Body of pancreas (tissue), 4 donors: Measurements from ENCODE around the gene FBN2.

Experiments used
- POLR2A ChIP-seq, 3 donors: fragments of 450-650 bp; IDR thresholded peaks; one replicate each; pipeline ENCODE4 v1.6.1; 2016; ENCODE audit warnings: antibody characterized with exemption in 3 of 3, mild to moderate bottlenecking in 2 of 3
- TF ChIP-seq, protein P1 (sequence below), 7 experiments: fragments of 450-650 bp in 4 of 7; fragments of 200-600 bp in 3 of 7; sonication (generic) in 3 of 7; IDR thresholded peaks; one replicate each; pipeline ENCODE4 v1.5.1; 2016 to 2019; ENCODE audit warnings: antibody characterized with exemption in 7 of 7

GRCh38 chr5:128455841-128456361, 82.1 kb downstream of the FBN2 start:
- no peak for TF ChIP-seq POLR2A (IDR thresholded peaks at IDR 0.05)
- TF ChIP-seq, protein P1, sequence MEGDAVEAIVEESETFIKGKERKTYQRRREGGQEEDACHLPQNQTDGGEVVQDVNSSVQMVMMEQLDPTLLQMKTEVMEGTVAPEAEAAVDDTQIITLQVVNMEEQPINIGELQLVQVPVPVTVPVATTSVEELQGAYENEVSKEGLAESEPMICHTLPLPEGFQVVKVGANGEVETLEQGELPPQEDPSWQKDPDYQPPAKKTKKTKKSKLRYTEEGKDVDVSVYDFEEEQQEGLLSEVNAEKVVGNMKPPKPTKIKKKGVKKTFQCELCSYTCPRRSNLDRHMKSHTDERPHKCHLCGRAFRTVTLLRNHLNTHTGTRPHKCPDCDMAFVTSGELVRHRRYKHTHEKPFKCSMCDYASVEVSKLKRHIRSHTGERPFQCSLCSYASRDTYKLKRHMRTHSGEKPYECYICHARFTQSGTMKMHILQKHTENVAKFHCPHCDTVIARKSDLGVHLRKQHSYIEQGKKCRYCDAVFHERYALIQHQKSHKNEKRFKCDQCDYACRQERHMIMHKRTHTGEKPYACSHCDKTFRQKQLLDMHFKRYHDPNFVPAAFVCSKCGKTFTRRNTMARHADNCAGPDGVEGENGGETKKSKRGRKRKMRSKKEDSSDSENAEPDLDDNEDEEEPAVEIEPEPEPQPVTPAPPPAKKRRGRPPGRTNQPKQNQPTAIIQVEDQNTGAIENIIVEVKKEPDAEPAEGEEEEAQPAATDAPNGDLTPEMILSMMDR (IDR thresholded peaks at IDR 0.05), result no peak
